ENCODE measurements around the gene NEUROD1.
A peak's percentile ranks its signal among the peaks of the same experiment; 100 is the strongest.

NEUROD1 gene

DNA sequence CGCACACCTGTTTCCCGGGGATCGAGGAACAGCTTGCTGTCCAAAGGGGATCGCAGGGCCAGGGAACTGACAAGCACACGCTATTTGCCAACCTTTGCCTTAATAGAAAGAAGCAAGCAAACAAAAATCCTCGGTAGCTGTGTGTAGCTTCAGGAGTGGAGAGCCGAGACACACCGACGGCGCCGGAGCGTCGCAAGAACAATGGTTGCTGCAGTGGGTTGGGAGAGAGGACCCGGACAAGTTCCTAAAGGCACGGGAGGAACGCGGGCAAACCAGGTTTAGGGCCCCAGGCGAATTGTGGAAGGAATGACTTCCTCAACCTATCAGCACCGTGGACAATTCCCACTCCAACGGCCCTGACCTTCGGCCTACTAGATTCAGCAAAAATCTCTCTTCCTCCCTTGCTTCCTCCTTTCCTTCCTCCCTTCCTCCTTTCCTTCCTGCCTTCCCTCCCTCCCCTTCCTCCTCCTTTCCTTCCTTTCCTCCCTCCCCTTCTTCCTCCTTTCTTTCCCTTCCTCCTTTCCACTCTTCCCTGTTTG lies 4.9 kb upstream of the NEUROD1 start:
- no peak overlapping the region for H3K4me3 ChIP-seq (ENCODE audit: low read depth, low read length)
- DNase-seq (ENCODE audit: low read depth): peak; percentile 7
- TF ChIP-seq MYC (IDR thresholded peaks at IDR 0.05; ENCODE audit: low read depth, low read length) (no peak), POLR2A (IDR thresholded peaks at IDR 0.05; ENCODE audit: extremely low read depth, insufficient read length) (no peak)
- TF ChIP-seq, protein P1, sequence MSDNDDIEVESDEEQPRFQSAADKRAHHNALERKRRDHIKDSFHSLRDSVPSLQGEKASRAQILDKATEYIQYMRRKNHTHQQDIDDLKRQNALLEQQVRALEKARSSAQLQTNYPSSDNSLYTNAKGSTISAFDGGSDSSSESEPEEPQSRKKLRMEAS (IDR thresholded peaks at IDR 0.05; ENCODE audit: low read depth, low read length): no peak
- TF ChIP-seq, protein P2, sequence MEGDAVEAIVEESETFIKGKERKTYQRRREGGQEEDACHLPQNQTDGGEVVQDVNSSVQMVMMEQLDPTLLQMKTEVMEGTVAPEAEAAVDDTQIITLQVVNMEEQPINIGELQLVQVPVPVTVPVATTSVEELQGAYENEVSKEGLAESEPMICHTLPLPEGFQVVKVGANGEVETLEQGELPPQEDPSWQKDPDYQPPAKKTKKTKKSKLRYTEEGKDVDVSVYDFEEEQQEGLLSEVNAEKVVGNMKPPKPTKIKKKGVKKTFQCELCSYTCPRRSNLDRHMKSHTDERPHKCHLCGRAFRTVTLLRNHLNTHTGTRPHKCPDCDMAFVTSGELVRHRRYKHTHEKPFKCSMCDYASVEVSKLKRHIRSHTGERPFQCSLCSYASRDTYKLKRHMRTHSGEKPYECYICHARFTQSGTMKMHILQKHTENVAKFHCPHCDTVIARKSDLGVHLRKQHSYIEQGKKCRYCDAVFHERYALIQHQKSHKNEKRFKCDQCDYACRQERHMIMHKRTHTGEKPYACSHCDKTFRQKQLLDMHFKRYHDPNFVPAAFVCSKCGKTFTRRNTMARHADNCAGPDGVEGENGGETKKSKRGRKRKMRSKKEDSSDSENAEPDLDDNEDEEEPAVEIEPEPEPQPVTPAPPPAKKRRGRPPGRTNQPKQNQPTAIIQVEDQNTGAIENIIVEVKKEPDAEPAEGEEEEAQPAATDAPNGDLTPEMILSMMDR (IDR thresholded peaks at IDR 0.05; ENCODE audit: low read depth, low read length): no peak

DNA sequence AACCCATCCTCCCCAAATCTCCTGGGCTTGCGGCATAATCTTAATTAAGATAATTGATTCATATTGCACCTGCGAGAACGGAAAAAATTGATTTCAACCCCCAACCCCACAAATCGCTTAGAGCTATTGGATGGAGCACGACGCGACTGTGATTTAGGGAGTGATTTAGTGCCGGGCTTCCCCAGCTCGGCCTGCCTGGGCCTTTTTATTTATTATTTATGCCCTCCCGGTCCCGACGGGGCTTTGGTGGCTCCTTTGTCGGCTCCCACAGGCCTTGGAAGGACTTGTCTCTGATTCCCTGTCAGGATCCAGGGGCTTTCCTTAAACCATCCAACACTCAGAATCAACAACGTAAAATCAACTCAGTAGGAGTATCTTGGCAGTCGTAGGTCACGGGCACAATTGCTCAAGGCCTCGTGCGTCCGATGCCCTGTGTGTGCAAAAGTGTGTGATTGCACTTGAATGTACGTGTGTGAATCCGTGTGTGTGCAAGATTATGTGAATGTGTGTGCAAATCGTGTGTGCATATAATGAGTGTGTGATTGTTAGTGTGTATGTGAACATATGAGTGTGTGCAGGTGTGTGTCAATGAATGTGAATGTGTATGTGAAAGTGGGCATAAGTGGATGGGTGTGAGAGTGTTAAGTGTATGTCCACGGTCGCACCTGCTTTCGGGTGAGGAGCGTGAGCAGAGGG lies 4.3 kb upstream of the NEUROD1 start:
- no peak overlapping the region for H3K4me3 ChIP-seq (ENCODE audit: low read depth, low read length)

DNA sequence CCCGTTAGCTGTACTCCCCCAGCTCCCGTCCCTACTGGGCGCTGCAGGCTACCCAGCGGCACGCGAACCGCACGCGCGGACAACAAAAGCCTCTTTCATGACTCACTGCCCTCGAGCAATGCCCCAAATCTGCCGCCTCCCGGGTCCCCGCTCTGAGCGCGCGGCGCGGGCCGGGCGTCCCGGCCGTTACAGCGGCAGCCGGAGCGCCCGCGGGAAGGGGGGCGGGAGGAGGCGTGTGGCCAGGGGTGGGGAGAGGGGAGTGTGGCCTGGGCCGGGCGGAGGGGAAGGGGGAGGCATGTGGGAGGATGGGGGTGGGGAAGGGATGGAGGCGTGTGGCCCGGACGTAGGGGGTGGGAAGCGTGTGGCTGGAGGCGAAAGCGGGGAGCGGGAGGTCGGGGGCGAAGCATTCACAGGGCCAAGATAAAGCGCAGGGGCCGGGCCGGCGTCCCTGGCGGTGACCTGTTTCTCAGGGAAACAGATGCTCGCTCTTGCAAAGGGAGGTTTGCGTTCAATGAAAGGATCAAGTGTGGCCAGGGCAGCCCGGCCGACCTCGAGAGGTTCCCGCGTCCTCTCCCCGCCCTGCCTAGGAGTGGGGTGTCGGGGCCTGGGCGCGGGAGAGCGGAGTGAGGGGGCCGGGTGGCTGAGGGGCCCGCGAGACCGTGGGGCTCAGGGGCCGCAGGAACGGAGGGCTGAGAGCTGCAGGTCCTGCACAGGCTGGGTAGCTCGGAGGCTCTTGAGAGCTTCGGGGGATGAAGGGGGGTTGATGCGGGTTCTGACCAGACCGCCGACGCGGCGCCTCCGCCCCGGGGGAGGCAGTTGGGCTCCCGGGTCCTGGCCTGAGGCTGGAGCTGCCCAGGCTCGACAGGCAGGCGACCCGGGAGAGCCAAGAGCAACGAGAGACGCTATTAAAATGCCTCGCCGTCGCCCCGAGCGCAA lies 3.5 kb upstream of the NEUROD1 start:
- DNase-seq (ENCODE audit: low read depth): peak; percentile 13
- no peak overlapping the region for H3K4me3 ChIP-seq (ENCODE audit: low read depth, low read length)
- TF ChIP-seq POLR2A (IDR thresholded peaks at IDR 0.05; ENCODE audit: extremely low read depth, insufficient read length) (no peak), MYC (IDR thresholded peaks at IDR 0.05; ENCODE audit: low read depth, low read length) (no peak)
- TF ChIP-seq, protein P2 (IDR thresholded peaks at IDR 0.05; ENCODE audit: low read depth, low read length): no peak
- TF ChIP-seq, protein P1 (IDR thresholded peaks at IDR 0.05; ENCODE audit: low read depth, low read length): no peak

More for the DNA sequence above, 4.3 kb upstream of the NEUROD1 start:
- DNase-seq (ENCODE audit: low read depth): no peak
- TF ChIP-seq POLR2A (IDR thresholded peaks at IDR 0.05; ENCODE audit: extremely low read depth, insufficient read length) (no peak), MYC (IDR thresholded peaks at IDR 0.05; ENCODE audit: low read depth, low read length) (no peak)
- TF ChIP-seq, protein P1 (IDR thresholded peaks at IDR 0.05; ENCODE audit: low read depth, low read length): no peak
- TF ChIP-seq, protein P2 (IDR thresholded peaks at IDR 0.05; ENCODE audit: low read depth, low read length): no peak

DNA sequence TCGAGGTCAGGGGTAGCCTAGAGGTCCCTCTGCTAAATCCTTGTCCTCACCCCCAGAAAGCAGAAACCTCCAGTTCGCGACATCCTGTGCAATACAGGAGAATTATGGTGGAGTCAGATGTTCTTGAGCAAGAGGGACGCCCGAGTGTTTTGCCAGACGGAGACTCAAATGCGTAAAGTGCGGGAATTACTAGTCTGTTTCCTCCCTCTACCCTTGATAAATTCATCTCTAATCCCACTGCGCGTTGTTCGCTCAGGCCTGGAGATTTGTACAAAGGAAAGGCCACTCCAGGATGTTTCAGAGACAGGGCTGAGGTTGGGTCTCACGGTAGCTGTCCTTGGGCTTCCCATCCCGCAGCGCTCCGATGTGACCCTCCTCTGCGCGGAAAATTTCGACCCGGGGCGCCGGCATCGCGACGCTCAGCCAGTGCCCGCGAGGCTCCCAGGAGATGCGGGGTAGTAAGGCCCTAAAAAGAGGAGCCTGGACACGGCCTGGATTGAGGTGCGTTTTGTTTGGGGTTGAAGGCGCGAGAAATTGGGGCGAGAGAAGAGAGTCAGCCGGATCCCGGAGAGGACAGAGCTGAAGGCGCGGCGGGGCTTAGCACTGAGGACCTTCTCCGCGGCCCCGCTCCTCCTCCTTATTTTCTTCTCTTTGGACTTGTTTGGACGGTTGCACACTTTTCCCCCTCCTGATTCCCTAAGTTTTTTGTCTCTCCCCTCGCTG lies 2.6 kb upstream of the NEUROD1 start:
- no peak for DNase-seq (ENCODE audit: low read depth)
- TF ChIP-seq POLR2A (IDR thresholded peaks at IDR 0.05; ENCODE audit: extremely low read depth, insufficient read length) (no peak), MYC (IDR thresholded peaks at IDR 0.05; ENCODE audit: low read depth, low read length) (no peak)
- TF ChIP-seq, protein P2 (IDR thresholded peaks at IDR 0.05; ENCODE audit: low read depth, low read length): no peak
- TF ChIP-seq, protein P1 (IDR thresholded peaks at IDR 0.05; ENCODE audit: low read depth, low read length): no peak
- no peak overlapping the region for H3K4me3 ChIP-seq (ENCODE audit: low read depth, low read length)
